HepG2 (cell line): ENCODE results near the gene VAMP2. TPM values are rescaled to one million over a fixed set of nuclear protein-coding genes. Genes with fewer than 3 reads are reported as not detected.

Source experiments
- CBX2 ChIP-seq, 2 experiments: fragments of 200-600 bp in 1 of 2; sonication (generic); formaldehyde crosslinking in 1 of 2; IDR thresholded peaks; 2 replicates each; pipeline versions ENCODE4 v1.7.0 to v1.8.1; 2018 to 2022; ENCODE audit warnings: low read depth in 2 of 2, low read length in 1 of 2, mild to moderate bottlenecking in 1 of 2, missing genetic modification reagents in 1 of 2
- HMGA1 ChIP-seq: sonication (generic); formaldehyde crosslinking; conservative IDR thresholded peaks from 2 replicates; pipeline ENCODE4 v1.4.0; 2020; ENCODE audit warnings: missing genetic modification reagents
- HNF4G ChIP-seq, 2 experiments: sonication (generic) in 1 of 2; formaldehyde crosslinking in 1 of 2; IDR thresholded peaks; 2 replicates each; pipeline versions ENCODE4 v1.4.0 to v1.6.1; 2011 to 2020; ENCODE audit warnings: borderline replicate concordance in 2 of 2, low read depth in 2 of 2, mild to moderate bottlenecking in 2 of 2, low read length in 1 of 2, missing genetic modification reagents in 1 of 2, moderate library complexity in 1 of 2
- RBFOX2 ChIP-seq: fragments of 200-400 bp; formaldehyde crosslinking; IDR thresholded peaks from 2 replicates; pipeline ENCODE4 v1.6.1; 2017; ENCODE audit warnings: low read depth, mild to moderate bottlenecking, low read length
- RFX3 ChIP-seq: IDR thresholded peaks from 2 replicates; pipeline ENCODE4 v1.6.1; 2016; ENCODE audit warnings: missing biosample characterization, missing genetic modification reagents
- SIN3A ChIP-seq: IDR thresholded peaks from 2 replicates; pipeline ENCODE4 v1.6.1; 2011; ENCODE audit warnings: low read depth, mild to moderate bottlenecking, control low read depth, low read length, borderline replicate concordance
- SNAI1 ChIP-seq: sonication (generic); formaldehyde crosslinking; IDR thresholded peaks from 2 replicates; pipeline ENCODE4 v1.5.0; 2020; ENCODE audit warnings: mild to moderate bottlenecking, missing genetic modification reagents, borderline replicate concordance
- SOX5 ChIP-seq: IDR thresholded peaks from 2 replicates; pipeline ENCODE4 v1.6.1; 2016; ENCODE audit warnings: borderline replicate concordance
- SRY ChIP-seq: sonication (generic); formaldehyde crosslinking; IDR thresholded peaks from 2 replicates; pipeline ENCODE4 v1.8.0; 2022; ENCODE audit warnings: mild to moderate bottlenecking, missing genetic modification reagents
- TOPORS ChIP-seq: sonication (generic); formaldehyde crosslinking; IDR thresholded peaks from 2 replicates; pipeline ENCODE4 v1.8.0; 2023; ENCODE audit warnings: mild to moderate bottlenecking, missing genetic modification reagents
- ZC3H4 ChIP-seq: sonication (generic); formaldehyde crosslinking; IDR thresholded peaks from 2 replicates; pipeline ENCODE4 v1.4.0; 2020; ENCODE audit warnings: missing genetic modification reagents, borderline replicate concordance
- ZFP90 ChIP-seq: sonication (generic); formaldehyde crosslinking; IDR thresholded peaks from 2 replicates; pipeline ENCODE4 v1.8.0; 2022; ENCODE audit warnings: missing genetic modification reagents, mild to moderate bottlenecking, inconsistent platforms, borderline replicate concordance
- ZNF207 ChIP-seq: fragments of 450-650 bp; IDR thresholded peaks from 2 replicates; pipeline ENCODE4 v1.6.1; 2016; ENCODE audit warnings: antibody characterized with exemption, borderline replicate concordance
- ZNF343 ChIP-seq: sonication (generic); formaldehyde crosslinking; IDR thresholded peaks from 2 replicates; pipeline ENCODE4 v1.4.0; 2020; ENCODE audit warnings: mild to moderate bottlenecking, missing genetic modification reagents
- ZNF546 ChIP-seq: sonication (generic); formaldehyde crosslinking; conservative IDR thresholded peaks from 2 replicates; pipeline ENCODE4 v1.8.1; 2023; ENCODE audit warnings: mild to moderate bottlenecking, missing genetic modification reagents
- ZNF614 ChIP-seq: IDR thresholded peaks from 2 replicates; pipeline ENCODE4 v1.6.1; 2018; ENCODE audit warnings: missing biosample characterization, missing genetic modification reagents, inconsistent platforms, borderline replicate concordance
- polyA plus RNA-seq, 8 experiments: library from polyadenylated mRNA; depleted of rRNA in 3 of 8; stranded (reverse) in 7 of 8; unstranded in 1 of 8; fragments of >200 nt; fragmentation: Illumina TruSeq in 4 of 8; extraction: Trizol in 4 of 8; gene quantifications; 2 replicates each; pipeline versions ENCODE4 v1.2.1 to v1.2.3, GENCODE V29; 2011 to 2016; ENCODE audit warnings: low read depth in 4 of 8, missing spikeins in 1 of 8, mixed read lengths in 1 of 8; ENCODE audit not compliant: insufficient read depth in 1 of 8
- total RNA-seq, 5 experiments: library from RNA; depleted of rRNA; stranded (reverse); fragments of >200 nt; fragmentation: Illumina TruSeq; extraction: Trizol; gene quantifications; 2 replicates each; pipeline ENCODE4 v1.2.3, GENCODE V29; 2016; ENCODE audit warnings: low read depth in 1 of 5
- TF ChIP-seq, protein P1 (sequence below): sonication (generic); formaldehyde crosslinking; IDR thresholded peaks from 2 replicates; pipeline ENCODE4 v1.4.0; 2020; ENCODE audit warnings: missing genetic modification reagents
- TF ChIP-seq, protein P2 (sequence below): IDR thresholded peaks from 2 replicates; pipeline ENCODE4 v1.6.1; 2016; ENCODE audit warnings: control low read depth
- TF ChIP-seq, protein P3 (sequence below): sonication (generic); formaldehyde crosslinking; IDR thresholded peaks from 2 replicates; pipeline ENCODE4 v1.8.1; 2022; ENCODE audit warnings: low read depth, mild to moderate bottlenecking, missing genetic modification reagents
- TF ChIP-seq, protein P4 (sequence below): sonication (generic); formaldehyde crosslinking; IDR thresholded peaks from 2 replicates; pipeline ENCODE4 v1.9.0; 2021; ENCODE audit warnings: missing genetic modification reagents, mild to moderate bottlenecking, borderline replicate concordance
- TF ChIP-seq, protein P5 (sequence below): sonication (generic); formaldehyde crosslinking; IDR thresholded peaks from 2 replicates; pipeline ENCODE4 v1.8.1; 2023; ENCODE audit warnings: mild to moderate bottlenecking, missing genetic modification reagents, borderline replicate concordance

VAMP2 gene
- total and polyA plus RNA-seq, 2 of the 13 experiments (the other 11 are each of a cell fraction or from before 2014, with no cell fraction given) = 3.9 to 17.2 TPM

DNA sequence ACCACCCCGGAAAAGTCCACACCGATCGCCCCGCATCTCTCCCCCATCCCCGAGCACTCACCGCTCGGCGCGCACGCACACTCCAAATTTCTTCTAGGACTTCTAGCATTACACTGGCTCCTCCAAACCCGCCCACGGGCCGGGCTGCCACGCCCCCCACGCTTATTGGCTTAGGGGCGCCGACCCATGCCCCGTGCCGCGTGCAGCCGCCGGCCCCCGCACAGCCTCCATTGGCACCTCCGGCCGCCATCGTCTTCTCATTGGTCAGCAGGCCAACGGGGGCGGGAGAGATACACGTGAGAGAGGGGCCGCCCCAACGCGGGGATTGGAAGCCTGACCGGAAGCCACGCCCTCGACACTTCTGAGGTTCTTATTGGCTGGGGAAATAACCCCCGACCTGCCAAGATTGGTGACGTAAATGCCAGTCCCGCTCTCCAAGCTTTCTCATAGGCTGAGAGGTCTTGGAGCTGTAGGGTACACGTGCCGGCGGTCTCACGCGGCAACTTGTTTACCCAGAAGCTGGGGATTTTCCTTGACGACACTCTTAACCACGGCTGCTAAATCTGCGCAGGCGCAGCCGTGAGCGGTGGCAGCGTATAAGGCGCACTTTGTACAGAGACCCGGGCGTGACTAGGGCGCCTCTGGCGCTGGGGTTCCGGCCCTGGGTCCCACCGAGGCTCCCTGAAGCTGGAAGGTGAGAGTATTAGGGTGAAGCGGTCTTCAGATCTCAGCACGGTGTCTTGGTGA, 6.3 kb downstream of the VAMP2 start (continued):
- TF ChIP-seq SIN3A (peak; percentile 68; the same call in 1 of the 2 replicates), HNF4G (IDR thresholded peaks at IDR 0.05; ENCODE audit: borderline replicate concordance, low read depth, low read length) (no peak), HNF4G (CRISPR knock-in tag; IDR thresholded peaks at IDR 0.05; ENCODE audit: borderline replicate concordance, low read depth) (no peak), SRY (CRISPR knock-in tag) (no peak), RFX3 (CRISPR knock-in tag) (no peak), ZNF207 (no peak), SOX5 (CRISPR knock-in tag) (peak; percentile 50; the same call in 1 of the 2 replicates), ZFP90 (no peak), ZNF343 (no peak), SNAI1 (CRISPR knock-in tag) (no peak), ZNF546 (no peak), ZC3H4 (CRISPR knock-in tag) (no peak), ZNF614 (CRISPR knock-in tag) (no peak), TOPORS (CRISPR knock-in tag) (no peak), CBX2 (IDR thresholded peaks at IDR 0.05; ENCODE audit: low read depth, low read length) (no peak), CBX2 (CRISPR knock-in tag; IDR thresholded peaks at IDR 0.05; ENCODE audit: low read depth) (no peak), HMGA1 (no peak), RBFOX2 (peak; percentile 59)
- TF ChIP-seq, protein P1, sequence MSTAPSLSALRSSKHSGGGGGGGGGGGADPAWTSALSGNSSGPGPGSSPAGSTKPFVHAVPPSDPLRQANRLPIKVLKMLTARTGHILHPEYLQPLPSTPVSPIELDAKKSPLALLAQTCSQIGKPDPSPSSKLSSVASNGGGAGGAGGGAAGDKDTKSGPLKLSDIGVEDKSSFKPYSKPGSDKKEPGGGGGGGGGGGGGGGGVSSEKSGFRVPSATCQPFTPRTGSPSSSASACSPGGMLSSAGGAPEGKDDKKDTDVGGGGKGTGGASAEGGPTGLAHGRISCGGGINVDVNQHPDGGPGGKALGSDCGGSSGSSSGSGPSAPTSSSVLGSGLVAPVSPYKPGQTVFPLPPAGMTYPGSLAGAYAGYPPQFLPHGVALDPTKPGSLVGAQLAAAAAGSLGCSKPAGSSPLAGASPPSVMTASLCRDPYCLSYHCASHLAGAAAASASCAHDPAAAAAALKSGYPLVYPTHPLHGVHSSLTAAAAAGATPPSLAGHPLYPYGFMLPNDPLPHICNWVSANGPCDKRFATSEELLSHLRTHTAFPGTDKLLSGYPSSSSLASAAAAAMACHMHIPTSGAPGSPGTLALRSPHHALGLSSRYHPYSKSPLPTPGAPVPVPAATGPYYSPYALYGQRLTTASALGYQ (CRISPR knock-in tag) = peak; percentile 50; the same call in 1 of the 2 replicates
- TF ChIP-seq, protein P2, sequence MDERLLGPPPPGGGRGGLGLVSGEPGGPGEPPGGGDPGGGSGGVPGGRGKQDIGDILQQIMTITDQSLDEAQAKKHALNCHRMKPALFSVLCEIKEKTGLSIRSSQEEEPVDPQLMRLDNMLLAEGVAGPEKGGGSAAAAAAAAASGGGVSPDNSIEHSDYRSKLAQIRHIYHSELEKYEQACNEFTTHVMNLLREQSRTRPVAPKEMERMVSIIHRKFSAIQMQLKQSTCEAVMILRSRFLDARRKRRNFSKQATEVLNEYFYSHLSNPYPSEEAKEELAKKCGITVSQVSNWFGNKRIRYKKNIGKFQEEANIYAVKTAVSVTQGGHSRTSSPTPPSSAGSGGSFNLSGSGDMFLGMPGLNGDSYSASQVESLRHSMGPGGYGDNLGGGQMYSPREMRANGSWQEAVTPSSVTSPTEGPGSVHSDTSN (CRISPR knock-in tag) = peak; percentile 79
- TF ChIP-seq, protein P3, sequence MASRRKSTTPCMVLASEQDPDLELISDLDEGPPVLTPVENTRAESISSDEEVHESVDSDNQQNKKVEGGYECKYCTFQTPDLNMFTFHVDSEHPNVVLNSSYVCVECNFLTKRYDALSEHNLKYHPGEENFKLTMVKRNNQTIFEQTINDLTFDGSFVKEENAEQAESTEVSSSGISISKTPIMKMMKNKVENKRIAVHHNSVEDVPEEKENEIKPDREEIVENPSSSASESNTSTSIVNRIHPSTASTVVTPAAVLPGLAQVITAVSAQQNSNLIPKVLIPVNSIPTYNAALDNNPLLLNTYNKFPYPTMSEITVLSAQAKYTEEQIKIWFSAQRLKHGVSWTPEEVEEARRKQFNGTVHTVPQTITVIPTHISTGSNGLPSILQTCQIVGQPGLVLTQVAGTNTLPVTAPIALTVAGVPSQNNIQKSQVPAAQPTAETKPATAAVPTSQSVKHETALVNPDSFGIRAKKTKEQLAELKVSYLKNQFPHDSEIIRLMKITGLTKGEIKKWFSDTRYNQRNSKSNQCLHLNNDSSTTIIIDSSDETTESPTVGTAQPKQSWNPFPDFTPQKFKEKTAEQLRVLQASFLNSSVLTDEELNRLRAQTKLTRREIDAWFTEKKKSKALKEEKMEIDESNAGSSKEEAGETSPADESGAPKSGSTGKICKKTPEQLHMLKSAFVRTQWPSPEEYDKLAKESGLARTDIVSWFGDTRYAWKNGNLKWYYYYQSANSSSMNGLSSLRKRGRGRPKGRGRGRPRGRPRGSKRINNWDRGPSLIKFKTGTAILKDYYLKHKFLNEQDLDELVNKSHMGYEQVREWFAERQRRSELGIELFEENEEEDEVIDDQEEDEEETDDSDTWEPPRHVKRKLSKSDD (CRISPR knock-in tag) = no peak
- TF ChIP-seq, protein P4, sequence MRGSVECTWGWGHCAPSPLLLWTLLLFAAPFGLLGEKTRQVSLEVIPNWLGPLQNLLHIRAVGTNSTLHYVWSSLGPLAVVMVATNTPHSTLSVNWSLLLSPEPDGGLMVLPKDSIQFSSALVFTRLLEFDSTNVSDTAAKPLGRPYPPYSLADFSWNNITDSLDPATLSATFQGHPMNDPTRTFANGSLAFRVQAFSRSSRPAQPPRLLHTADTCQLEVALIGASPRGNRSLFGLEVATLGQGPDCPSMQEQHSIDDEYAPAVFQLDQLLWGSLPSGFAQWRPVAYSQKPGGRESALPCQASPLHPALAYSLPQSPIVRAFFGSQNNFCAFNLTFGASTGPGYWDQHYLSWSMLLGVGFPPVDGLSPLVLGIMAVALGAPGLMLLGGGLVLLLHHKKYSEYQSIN (CRISPR knock-in tag) = no peak
- TF ChIP-seq, protein P5, sequence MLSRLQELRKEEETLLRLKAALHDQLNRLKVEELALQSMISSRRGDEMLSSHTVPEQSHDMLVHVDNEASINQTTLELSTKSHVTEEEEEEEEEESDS (CRISPR knock-in tag) = no peak
